Fibroblast of lung (primary cell): ENCODE data around the gene SORCS2. TPM values are rescaled to one million over a fixed set of nuclear protein-coding genes. Genes with fewer than 3 reads are reported as not detected.

Experiments
- DNase-seq, 2 donors: peaks; one replicate each; pipeline versions ENCODE4 v3.0.0 to v3.0.0-alpha.2; 2010; ENCODE audit warnings: low read depth in 2 of 2
- H2AFZ ChIP-seq: 2 replicates; pipeline ENCODE4 v1.5.1; 2012; ENCODE audit warnings: low read length, control low read depth, inconsistent platforms
- H3K27ac ChIP-seq: 2 replicates; pipeline ENCODE4 v1.5.1; 2011; ENCODE audit warnings: low read length, control low read depth; ENCODE audit not compliant: insufficient read depth
- H3K27me3 ChIP-seq: 2 replicates; pipeline ENCODE4 v1.5.1; 2011; ENCODE audit warnings: mild to moderate bottlenecking, low read length; ENCODE audit not compliant: control insufficient read depth, insufficient read depth
- H3K36me3 ChIP-seq: 2 replicates; pipeline ENCODE4 v1.5.1; 2011; ENCODE audit warnings: low read length; ENCODE audit not compliant: control insufficient read depth, insufficient read depth
- H3K4me1 ChIP-seq: 2 replicates; pipeline ENCODE4 v1.5.1; 2011; ENCODE audit warnings: low read length; ENCODE audit not compliant: control insufficient read depth, insufficient read depth; ENCODE audit errors: extremely low read depth
- H3K4me2 ChIP-seq: 2 replicates; pipeline ENCODE4 v1.5.1; 2011; ENCODE audit warnings: low read length, control low read depth; ENCODE audit not compliant: insufficient read depth; ENCODE audit errors: extremely low read depth
- H3K4me3 ChIP-seq, 4 experiments: fragments of 200-600 bp in 1 of 4; sonication (generic) in 1 of 4; replicated peaks in 1 of 4; 2 replicates each; pipeline ENCODE4 v1.5.1; 2011 to 2016; ENCODE audit warnings: low read length in 4 of 4, low read depth in 3 of 4, mild to moderate bottlenecking in 3 of 4, control low read depth in 2 of 4, inconsistent platforms in 1 of 4, mixed read lengths in 1 of 4; ENCODE audit not compliant: insufficient read depth in 1 of 4; ENCODE audit errors: control extremely low read depth in 1 of 4
- H3K79me2 ChIP-seq: 2 replicates; pipeline ENCODE4 v1.5.1; 2012; ENCODE audit warnings: mild to moderate bottlenecking, low read length, inconsistent platforms; ENCODE audit not compliant: control insufficient read depth, insufficient read depth
- H3K9ac ChIP-seq: 2 replicates; pipeline ENCODE4 v1.5.1; 2011; ENCODE audit warnings: mild to moderate bottlenecking, low read length, control low read depth; ENCODE audit not compliant: insufficient read depth
- H3K9me3 ChIP-seq: 2 replicates; pipeline ENCODE4 v1.5.1; 2012; ENCODE audit warnings: low read depth, low read length; ENCODE audit not compliant: control insufficient read depth, insufficient read depth
- H4K20me1 ChIP-seq: 2 replicates; pipeline ENCODE4 v1.5.1; 2011; ENCODE audit warnings: low read length; ENCODE audit not compliant: control insufficient read depth, insufficient read depth; ENCODE audit errors: extremely low read depth
- CTCF ChIP-seq, 2 donors: IDR thresholded peaks in 1 of 2; conservative IDR thresholded peaks in 1 of 2; 1 replicate in 1 of 2; 2 replicates in 1 of 2; pipeline ENCODE4 v1.5.1; 2011 to 2012; ENCODE audit warnings: low read length in 2 of 2, control low read depth in 1 of 2, inconsistent platforms in 1 of 2, low read depth in 1 of 2, mild to moderate bottlenecking in 1 of 2
- EZH2 ChIP-seq: IDR thresholded peaks from 2 replicates; pipeline ENCODE4 v1.5.1; 2012; ENCODE audit warnings: low read length, control low read depth, mild to moderate bottlenecking; ENCODE audit errors: missing control alignments
- polyA plus RNA-seq, 2 donors: library from polyadenylated mRNA; depleted of rRNA in 1 of 2; stranded (reverse) in 1 of 2; unstranded in 1 of 2; fragments of >200 nt; gene quantifications; 2 replicates each; pipeline ENCODE4 v1.2.1, GENCODE V29; 2011 to 2012; ENCODE audit warnings: missing spikeins in 1 of 2
- total RNA-seq: library from RNA; depleted of rRNA; stranded (reverse); fragments of >200 nt; gene quantifications from 2 replicates; pipeline ENCODE4 v1.2.1, GENCODE V29; 2014

Gene SORCS2
- total and polyA plus RNA-seq, 2 donors (not counting 1 experiment from before 2014, with no cell fraction given), result 0.17 to 0.41 TPM

- Histone ChIP-seq H3K27me3 (no peaks in the 10 kb centered on the region), H3K79me2 (no peaks in the 10 kb centered on the region), H3K36me3 (no peaks in the 10 kb centered on the region), H3K9ac (no peak overlapping the region), H3K4me2 (no peak overlapping the region), H3K4me1 (no peaks in the 10 kb centered on the region), H4K20me1 (no peaks in the 10 kb centered on the region), H2AFZ (no peak overlapping the region), H3K4me3 (no peak overlapping the region), H3K27ac (no peak overlapping the region), H3K9me3 (no peaks in the 10 kb centered on the region)
- peak in 1 of 2 donors; percentile 37 for DNase-seq
- TF ChIP-seq CTCF (conservative IDR thresholded peaks at IDR 0.05 in 1 of 2, IDR thresholded peaks at IDR 0.05 in 1 of 2; ENCODE audit: low read depth in 1 of 2, low read length in 2 of 2) (no peak), EZH2 (no peak)
Measured at GRCh38 chr4:7462509-7462971, 270.2 kb downstream of the SORCS2 start.

GRCh38 chr4:7463566-7464258 is 271.4 kb downstream of the SORCS2 start:
- Histone ChIP-seq H3K9me3 (no peaks in the 10 kb centered on the region), H3K4me1 (no peaks in the 10 kb centered on the region), H4K20me1 (no peaks in the 10 kb centered on the region), H3K27me3 (no peaks in the 10 kb centered on the region), H3K36me3 (no peaks in the 10 kb centered on the region), H3K79me2 (no peaks in the 10 kb centered on the region), H3K4me2 (no peak overlapping the region), H3K27ac (no peak overlapping the region), H3K4me3 (no peak overlapping the region), H3K9ac (no peak overlapping the region), H2AFZ (no peak overlapping the region)
- DNase-seq, result peak in 1 of 2 donors; percentile 19
- no peak for TF ChIP-seq CTCF (conservative IDR thresholded peaks at IDR 0.05 in 1 of 2, IDR thresholded peaks at IDR 0.05 in 1 of 2; ENCODE audit: low read depth in 1 of 2, low read length in 2 of 2)
- TF ChIP-seq EZH2, result no peak

GRCh38 chr4:7464259-7464655 is 271.9 kb downstream of the SORCS2 start:
- Histone ChIP-seq H4K20me1 (no peaks in the 10 kb centered on the region), H3K9me3 (no peaks in the 10 kb centered on the region), H3K27me3 (no peaks in the 10 kb centered on the region), H3K27ac (no peak overlapping the region), H3K79me2 (no peaks in the 10 kb centered on the region), H3K4me1 (no peaks in the 10 kb centered on the region), H3K9ac (no peak overlapping the region), H3K36me3 (no peaks in the 10 kb centered on the region), H3K4me2 (no peak overlapping the region), H3K4me3 (no peak overlapping the region), H2AFZ (no peak overlapping the region)
- no peak for DNase-seq
- TF ChIP-seq EZH2 (no peak), CTCF (conservative IDR thresholded peaks at IDR 0.05 in 1 of 2, IDR thresholded peaks at IDR 0.05 in 1 of 2; ENCODE audit: low read depth in 1 of 2, low read length in 2 of 2) (no peak)
